LNCAP (cell line): ENCODE measurements around the gene ADRB2.

Experiments used
- CTCF ChIP-seq: fragments of 450-650 bp; IDR thresholded peaks from 2 replicates; pipeline ENCODE4 v1.5.1; 2017; ENCODE audit warnings: mild to moderate bottlenecking

Gene ADRB2

GRCh38 chr5:148858547-148858946 is 32.1 kb downstream of the ADRB2 start:
- no peak for TF ChIP-seq CTCF

GRCh38 chr5:148859703-148860102 is 33.3 kb downstream of the ADRB2 start:
- no peak for TF ChIP-seq CTCF

DNA sequence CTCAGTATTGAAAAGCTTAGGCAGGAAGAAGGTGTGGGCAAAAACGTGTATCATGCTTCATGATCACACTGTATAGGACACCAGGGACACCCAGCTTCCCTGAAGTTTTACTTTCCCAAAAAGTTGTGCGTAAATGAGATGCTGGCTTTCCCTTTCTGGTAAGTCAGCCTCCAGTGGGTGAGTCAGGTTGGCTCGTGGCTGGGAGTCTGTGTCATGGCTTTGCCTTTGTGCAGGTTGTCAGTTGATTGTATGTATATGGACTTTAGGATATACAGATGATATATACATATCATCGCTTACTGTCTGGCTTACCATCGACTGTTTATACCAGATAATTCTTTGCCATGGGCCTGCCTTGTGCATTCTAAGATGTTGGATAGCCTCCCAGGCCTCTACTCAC is 34.2 kb downstream of the ADRB2 start:
- TF ChIP-seq CTCF: no peak

GRCh38 chr5:148861088-148861487 is 34.7 kb downstream of the ADRB2 start:
- TF ChIP-seq CTCF: no peak

DNA sequence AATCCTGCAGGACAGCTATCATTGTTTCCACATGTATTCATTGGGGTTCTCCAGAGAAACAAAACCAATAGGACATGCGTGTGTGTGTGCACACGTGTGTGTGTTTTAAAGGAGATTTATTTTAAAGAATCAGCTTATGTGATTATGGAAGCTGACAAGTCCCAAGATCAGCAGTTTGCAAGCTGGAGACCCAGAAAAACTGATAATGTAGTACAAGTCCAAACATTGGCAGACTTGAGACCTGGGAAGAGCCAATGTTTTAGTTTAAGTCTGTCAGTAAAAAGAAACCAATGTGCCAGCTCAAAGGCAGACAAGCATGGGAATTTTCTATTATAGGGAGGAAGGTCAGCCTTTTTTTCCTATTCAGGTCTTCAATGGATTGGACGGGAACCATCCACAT is 35.3 kb downstream of the ADRB2 start:
- TF ChIP-seq CTCF: no peak

DNA sequence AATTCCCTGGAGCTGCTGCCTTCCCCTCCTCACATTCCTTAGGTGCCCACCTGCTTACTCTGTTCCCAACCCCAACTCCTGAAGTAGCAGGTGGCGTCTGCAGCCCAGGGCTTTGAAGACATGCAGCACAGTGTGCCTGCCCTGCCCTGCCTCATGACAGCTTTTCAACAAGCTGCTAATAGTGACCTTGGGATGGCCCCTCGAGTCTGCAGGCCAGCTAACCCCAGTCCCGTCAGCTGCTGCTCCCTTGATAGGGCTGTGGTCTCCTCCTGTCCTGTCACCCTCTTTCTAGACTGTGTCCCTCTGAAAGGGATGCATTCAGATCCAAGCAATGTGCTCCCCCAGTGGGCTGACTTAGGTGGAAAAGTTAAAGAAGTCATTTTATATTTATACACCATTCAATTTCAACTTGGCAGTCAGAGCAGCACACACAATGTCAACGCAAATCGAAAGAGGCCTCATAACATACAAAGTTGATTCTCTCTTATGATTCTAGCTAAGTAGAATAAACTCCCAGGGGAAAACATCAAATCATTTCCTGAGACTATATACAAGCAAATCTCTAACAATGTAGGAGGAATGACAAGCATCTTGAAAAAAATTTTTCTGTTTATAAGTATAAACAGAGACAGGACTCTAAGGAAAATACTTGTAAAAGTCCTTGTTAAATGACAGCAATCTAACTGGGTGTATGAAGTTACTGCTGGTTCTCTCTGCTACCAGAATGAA is 37.9 kb downstream of the ADRB2 start:
- no peak for TF ChIP-seq CTCF

DNA sequence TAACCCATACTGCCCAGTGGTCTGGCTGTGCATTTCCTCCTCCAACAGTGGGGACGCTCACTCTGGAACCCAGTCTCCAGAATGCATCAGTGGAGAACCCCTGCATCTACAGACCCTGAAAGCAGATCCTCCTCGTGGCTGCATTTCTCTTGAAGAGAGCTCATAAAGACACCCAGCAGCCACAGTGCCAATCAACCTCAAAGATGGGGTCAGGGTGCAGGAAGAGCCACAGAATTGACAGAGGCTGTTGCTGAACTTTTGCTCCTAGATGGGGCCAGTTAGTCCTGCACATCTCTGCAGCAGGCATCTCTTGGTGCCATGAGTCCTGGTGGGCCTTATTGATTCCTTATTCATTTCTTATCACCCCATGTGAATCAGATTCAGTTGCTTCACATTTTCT is 39.6 kb downstream of the ADRB2 start:
- TF ChIP-seq CTCF: no peak

- TF ChIP-seq CTCF: no peak
Measured at GRCh38 chr5:148873120-148873519, 46.7 kb downstream of the ADRB2 start.
